ENCODE results near the gene UBQLN4.
"Not testable (repeated sequence)": the region's sequence is repeated elsewhere in the genome, so short reads cannot be mapped to it uniquely, and the experiment has no call there.

UBQLN4 gene

GRCh38 chr1:156080863-156081179 lies 27.2 kb upstream of the UBQLN4 start:
- no peak for DNase-seq

- peak; percentile 47 for DNase-seq
Observed at GRCh38 chr1:156080241-156080862, 26.8 kb upstream of the UBQLN4 start.

GRCh38 chr1:156079762-156080161 lies 26.2 kb upstream of the UBQLN4 start:
- no peak for DNase-seq

GRCh38 chr1:156078728-156079127 lies 25.1 kb upstream of the UBQLN4 start:
- DNase-seq, result peak; percentile 21

- peak; percentile 51 for DNase-seq
Observed at GRCh38 chr1:156077430-156077760, 23.8 kb upstream of the UBQLN4 start.

GRCh38 chr1:156076609-156077429 lies 23.2 kb upstream of the UBQLN4 start:
- peak; percentile 71 for DNase-seq

- DNase-seq, result no peak
Observed at GRCh38 chr1:156075775-156076204, 22.2 kb upstream of the UBQLN4 start.

- DNase-seq, result no peak
Observed at GRCh38 chr1:156075162-156075561, 21.6 kb upstream of the UBQLN4 start.

- peak; percentile 23 for DNase-seq
Observed at GRCh38 chr1:156074661-156075060, 21.1 kb upstream of the UBQLN4 start.

- peak; percentile 87 for DNase-seq
Observed at GRCh38 chr1:156073740-156074139, 20.1 kb upstream of the UBQLN4 start.

- DNase-seq, result no peak
Observed at GRCh38 chr1:156073110-156073687, 19.6 kb upstream of the UBQLN4 start.

GRCh38 chr1:156072251-156072650 lies 18.7 kb upstream of the UBQLN4 start:
- DNase-seq, result peak; percentile 16

GRCh38 chr1:156071332-156071816 lies 17.8 kb upstream of the UBQLN4 start:
- DNase-seq, result not testable (repeated sequence)

- peak; percentile 39 for DNase-seq
Observed at GRCh38 chr1:156070548-156070947, 16.9 kb upstream of the UBQLN4 start.

- peak; percentile 9 for DNase-seq
Observed at GRCh38 chr1:156069490-156070455, 16.2 kb upstream of the UBQLN4 start.

GRCh38 chr1:156067262-156067661 lies 13.7 kb upstream of the UBQLN4 start:
- peak; percentile 7 for DNase-seq

- no peak for DNase-seq
Observed at GRCh38 chr1:156065871-156066270, 12.3 kb upstream of the UBQLN4 start.

GRCh38 chr1:156065212-156065611 lies 11.6 kb upstream of the UBQLN4 start:
- DNase-seq, result no peak

GRCh38 chr1:156064615-156065014 lies 11.0 kb upstream of the UBQLN4 start:
- DNase-seq, result no peak

GRCh38 chr1:156063997-156064285 lies 10.3 kb upstream of the UBQLN4 start:
- no peak for DNase-seq

- DNase-seq, result no peak
Observed at GRCh38 chr1:156062189-156062588, 8.6 kb upstream of the UBQLN4 start.

- DNase-seq, result peak; percentile 42
Observed at GRCh38 chr1:156060937-156061636, 7.5 kb upstream of the UBQLN4 start, which contains the start of gene RAB25. Gene RAB25, plus strand, starts transcription at chr1:156061160. Its CDS starts 241 bp downstream, at chr1:156061401.

Measured in eye (tissue), 1 donor.